Measurements from ENCODE around the gene COL1A2.

DNA sequence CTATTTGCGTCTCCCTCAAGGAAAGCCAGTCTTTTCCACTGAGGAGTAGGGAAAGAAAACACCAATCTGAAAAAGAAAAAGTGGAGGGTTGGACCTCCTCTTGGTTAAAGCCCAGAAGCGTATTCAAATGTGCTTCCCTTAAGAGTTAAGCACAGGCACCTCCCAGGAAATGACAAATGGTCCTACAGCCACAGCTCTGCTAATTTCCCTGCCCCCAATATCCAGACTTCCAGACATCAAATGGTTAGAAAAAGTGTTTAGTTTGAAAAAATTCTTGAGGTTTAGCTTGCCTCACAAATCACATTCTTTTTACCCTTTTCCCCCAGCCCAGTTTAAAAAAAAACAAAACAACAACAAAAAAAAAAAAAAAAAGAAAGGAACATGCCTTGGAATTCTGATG, 19.0 kb upstream of the COL1A2 start:
- TF ChIP-seq, protein P1, sequence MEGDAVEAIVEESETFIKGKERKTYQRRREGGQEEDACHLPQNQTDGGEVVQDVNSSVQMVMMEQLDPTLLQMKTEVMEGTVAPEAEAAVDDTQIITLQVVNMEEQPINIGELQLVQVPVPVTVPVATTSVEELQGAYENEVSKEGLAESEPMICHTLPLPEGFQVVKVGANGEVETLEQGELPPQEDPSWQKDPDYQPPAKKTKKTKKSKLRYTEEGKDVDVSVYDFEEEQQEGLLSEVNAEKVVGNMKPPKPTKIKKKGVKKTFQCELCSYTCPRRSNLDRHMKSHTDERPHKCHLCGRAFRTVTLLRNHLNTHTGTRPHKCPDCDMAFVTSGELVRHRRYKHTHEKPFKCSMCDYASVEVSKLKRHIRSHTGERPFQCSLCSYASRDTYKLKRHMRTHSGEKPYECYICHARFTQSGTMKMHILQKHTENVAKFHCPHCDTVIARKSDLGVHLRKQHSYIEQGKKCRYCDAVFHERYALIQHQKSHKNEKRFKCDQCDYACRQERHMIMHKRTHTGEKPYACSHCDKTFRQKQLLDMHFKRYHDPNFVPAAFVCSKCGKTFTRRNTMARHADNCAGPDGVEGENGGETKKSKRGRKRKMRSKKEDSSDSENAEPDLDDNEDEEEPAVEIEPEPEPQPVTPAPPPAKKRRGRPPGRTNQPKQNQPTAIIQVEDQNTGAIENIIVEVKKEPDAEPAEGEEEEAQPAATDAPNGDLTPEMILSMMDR (IDR thresholded peaks at IDR 0.05), result no peak
- TF ChIP-seq POLR2AphosphoS5 (IDR thresholded peaks at IDR 0.05), result no peak
